ENCODE data around the gene ABCC12.

DNA sequence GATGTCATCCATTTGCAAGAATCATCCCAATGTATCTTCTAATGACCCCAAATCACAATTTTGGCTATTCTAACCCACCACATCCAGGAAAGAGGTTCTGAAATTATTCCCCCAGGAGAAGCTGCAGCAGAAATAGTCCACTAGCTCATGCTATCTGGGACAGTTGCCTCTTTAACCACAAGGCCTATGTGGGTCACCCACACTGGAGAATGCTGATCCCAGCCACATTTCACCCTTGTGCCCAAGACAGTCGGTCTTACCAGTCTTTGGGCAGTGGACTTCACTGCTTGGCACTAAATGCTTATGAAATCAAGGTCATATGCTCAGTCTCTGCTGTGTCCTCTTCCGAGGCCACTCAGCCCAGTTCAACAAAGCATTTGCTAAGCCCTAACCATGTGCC lies 27.0 kb downstream of the ABCC12 start:
- TF ChIP-seq EP300 (conservative IDR thresholded peaks at IDR 0.05; ENCODE audit: poor library complexity, severe bottlenecking) (no peak), RAD21 (conservative IDR thresholded peaks at IDR 0.05) (no peak), POLR2AphosphoS5 (IDR thresholded peaks at IDR 0.05) (no peak), SMC3 (conservative IDR thresholded peaks at IDR 0.05; ENCODE audit: poor library complexity) (no peak), TAF1 (IDR thresholded peaks at IDR 0.05; ENCODE audit: low read depth) (no peak)
- TF ChIP-seq, protein P1, sequence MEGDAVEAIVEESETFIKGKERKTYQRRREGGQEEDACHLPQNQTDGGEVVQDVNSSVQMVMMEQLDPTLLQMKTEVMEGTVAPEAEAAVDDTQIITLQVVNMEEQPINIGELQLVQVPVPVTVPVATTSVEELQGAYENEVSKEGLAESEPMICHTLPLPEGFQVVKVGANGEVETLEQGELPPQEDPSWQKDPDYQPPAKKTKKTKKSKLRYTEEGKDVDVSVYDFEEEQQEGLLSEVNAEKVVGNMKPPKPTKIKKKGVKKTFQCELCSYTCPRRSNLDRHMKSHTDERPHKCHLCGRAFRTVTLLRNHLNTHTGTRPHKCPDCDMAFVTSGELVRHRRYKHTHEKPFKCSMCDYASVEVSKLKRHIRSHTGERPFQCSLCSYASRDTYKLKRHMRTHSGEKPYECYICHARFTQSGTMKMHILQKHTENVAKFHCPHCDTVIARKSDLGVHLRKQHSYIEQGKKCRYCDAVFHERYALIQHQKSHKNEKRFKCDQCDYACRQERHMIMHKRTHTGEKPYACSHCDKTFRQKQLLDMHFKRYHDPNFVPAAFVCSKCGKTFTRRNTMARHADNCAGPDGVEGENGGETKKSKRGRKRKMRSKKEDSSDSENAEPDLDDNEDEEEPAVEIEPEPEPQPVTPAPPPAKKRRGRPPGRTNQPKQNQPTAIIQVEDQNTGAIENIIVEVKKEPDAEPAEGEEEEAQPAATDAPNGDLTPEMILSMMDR (IDR thresholded peaks at IDR 0.05; ENCODE audit: poor library complexity, severe bottlenecking), result no peak

All from neural cell (in vitro differentiated cells).